Measurements from ENCODE around the gene MRPL41.
"Not testable (repeated sequence)": the region's sequence is repeated elsewhere in the genome, so short reads cannot be mapped to it uniquely, and the experiment has no call there.

Gene MRPL41

DNA sequence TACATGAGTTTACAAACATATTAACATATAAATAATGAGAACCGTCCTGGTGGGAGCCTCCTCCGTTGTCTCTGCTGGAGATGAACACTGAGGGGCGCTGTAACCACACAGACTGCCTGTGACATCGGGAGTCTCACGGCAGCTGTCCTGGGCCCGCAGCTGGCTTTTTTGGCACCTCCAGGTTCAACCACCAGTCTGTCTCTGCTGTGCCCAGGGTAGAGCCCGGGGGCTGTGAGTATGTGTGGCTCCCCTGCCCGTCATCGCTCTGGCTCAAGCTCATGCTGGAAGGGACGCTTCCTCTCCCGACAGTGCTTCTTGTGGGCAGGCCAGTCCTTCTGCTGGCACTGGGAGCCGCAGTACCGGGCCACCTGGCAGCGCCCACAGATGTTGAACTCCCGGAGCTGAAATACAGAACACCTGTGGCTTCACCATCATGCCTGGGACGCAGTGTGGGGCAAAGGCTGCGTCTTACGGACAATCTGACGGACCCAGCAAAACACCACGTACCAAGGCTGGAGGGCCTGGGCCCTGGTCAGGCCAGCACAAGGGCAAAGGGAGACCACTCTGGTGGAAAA, 30.7 kb downstream of the MRPL41 start:
- no peak for DNase-seq (ENCODE audit: low read depth in 2 of 2)

DNA sequence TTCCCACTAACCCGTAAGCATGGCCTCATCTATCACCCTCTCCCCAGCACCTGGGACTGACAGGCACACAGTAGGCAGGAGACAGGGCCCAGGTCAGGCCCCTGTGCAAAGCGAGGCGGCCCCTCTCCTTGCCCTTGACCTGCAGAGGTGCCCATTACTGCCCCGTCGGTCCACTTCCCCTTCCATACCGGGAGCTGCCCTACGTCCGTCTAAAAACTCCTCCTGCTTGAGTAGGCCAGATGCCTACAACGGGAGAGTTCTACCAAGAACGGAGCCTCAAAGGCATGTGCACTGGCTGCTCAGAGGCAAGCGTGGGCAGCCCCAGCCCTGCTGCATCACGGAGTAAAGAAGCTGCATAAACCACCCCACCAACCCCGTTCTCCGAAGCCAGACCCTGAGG, 31.7 kb downstream of the MRPL41 start:
- no peak for DNase-seq (ENCODE audit: low read depth in 2 of 2)

DNA sequence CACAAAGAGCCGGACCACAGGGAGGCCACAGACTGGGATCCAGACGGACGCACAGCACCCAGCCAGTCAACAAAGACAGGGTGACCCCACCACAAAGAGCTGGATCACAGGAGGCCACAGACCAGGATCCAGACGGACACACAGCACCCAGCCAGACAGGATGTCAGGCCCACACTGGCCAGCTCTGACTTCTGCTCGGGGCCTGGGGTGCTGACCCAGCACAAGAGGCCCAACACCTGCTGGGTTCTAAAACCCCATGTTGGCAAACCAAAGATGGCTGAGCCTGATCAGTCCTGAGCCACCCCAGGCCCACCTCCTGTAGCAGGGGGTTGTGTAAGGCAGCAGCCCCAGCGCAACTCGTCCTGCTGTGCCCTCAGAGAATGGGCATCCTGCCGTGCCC, 32.3 kb downstream of the MRPL41 start:
- no peak for DNase-seq (ENCODE audit: low read depth in 2 of 2)

DNA sequence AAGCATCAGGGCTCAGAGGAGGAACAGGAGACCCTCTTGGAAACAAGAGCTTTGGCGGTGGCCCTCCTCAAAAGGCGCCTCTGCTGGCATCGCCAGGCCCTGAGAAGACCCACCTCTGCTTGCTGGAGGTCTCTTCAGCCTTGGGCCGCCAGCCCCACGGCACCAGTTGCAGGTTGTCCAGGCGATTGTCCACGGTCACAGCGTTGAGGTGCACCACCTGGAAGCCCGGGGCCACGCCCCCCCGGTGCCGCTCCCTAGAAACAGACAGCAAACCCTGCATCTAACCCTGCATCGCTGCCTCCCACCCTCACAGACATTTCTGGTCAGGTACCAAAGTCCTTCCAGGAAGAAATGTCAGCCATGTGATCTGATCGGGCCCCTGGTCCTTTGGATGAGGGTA, 35.2 kb downstream of the MRPL41 start:
- no peak for DNase-seq (ENCODE audit: low read depth in 2 of 2)

DNA sequence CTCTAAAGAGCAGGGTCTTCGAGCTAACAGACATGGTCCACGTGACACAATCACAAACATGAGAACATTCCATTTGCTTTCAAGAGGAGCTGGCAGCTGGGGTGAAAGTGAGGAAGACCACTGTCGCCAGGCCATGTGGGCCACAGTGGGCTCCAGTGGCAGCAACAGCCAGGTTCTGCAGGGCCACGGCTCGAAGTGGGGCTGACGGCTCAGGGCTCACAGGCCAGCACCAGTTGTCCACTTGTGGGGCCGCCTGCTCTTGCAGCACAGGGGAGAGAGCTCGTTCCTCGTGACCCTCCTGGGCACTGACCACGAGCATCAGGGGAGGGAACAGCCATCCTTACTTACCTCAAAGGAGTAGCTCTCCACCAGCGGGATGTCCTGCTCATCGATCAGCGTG, 36.6 kb downstream of the MRPL41 start:
- DNase-seq (ENCODE audit: low read depth in 2 of 2), result no peak

DNA sequence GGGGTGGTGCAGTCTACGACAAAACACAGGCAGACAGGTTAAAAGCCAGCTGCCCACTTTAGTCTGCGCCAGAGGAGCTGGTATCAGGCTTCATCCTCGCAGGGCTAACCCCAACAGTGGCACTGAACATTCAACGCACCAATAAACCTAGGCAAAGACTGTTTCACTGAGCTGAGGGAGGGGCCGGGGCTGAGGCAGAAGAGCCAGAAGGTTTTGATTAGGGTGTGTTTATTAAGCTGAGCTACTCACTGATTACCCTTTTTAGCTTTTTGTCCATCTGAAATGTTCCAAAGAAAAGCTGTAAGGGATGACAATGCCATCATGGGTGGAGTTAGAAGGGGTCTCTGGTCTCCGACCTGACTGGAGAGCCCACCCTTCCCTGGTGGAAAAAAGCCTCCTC, 37.2 kb downstream of the MRPL41 start:
- DNase-seq (ENCODE audit: low read depth in 2 of 2), result no peak

DNA sequence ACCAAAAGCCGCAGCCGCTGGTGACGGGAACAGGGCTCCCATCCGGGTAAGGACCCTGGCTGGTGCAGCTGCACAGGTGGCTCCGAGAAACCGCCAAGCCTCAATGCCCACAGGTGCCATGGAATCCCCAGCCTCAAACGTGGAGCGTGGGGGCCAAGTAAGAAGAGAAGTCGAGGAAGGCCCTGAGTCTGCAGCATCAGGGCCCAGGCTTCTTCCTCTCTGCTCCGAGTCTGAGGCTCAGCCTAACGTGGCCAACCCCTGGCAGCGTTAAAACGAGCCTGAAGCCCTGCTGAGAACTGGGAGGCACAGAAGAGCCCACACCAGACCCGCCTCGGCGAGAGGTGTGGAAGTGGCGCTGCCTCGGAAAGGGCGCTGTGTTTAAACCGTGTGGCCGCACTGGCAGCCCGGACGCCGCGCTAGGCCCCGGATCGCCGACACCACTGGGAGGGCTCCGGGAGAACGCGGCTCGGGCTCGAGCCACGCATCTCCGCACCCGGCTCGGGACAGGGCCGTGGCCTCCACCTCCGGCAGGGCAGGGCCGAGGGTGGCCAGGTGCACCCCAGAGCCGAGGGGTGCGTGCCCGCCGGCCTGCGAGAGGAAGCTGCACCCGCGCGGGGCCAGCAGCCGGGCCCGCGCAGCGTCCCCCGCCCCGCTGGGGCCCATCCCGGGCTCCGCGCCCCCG, 37.9 kb downstream of the MRPL41 start:
- no peak for DNase-seq (ENCODE audit: low read depth in 2 of 2)

DNA sequence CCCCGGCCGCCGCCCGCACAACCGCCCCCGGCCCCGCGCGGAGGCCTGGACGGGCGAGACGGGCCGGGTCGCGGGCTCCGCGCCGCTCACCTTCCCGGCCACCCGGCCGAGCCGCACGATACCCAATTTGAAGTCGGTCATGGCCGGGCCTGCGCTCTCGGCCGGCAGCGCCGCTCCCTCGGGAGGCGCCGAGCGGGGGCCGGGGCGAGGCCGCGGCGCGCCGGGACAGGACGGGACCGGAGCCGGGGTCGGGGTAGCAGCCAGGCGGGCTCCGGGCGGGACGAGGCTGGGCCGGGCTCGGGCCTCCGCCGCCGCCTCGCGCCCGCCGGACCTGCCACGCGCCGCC, 38.4 kb downstream of the MRPL41 start:
- no peak for DNase-seq (ENCODE audit: low read depth in 2 of 2)

DNA sequence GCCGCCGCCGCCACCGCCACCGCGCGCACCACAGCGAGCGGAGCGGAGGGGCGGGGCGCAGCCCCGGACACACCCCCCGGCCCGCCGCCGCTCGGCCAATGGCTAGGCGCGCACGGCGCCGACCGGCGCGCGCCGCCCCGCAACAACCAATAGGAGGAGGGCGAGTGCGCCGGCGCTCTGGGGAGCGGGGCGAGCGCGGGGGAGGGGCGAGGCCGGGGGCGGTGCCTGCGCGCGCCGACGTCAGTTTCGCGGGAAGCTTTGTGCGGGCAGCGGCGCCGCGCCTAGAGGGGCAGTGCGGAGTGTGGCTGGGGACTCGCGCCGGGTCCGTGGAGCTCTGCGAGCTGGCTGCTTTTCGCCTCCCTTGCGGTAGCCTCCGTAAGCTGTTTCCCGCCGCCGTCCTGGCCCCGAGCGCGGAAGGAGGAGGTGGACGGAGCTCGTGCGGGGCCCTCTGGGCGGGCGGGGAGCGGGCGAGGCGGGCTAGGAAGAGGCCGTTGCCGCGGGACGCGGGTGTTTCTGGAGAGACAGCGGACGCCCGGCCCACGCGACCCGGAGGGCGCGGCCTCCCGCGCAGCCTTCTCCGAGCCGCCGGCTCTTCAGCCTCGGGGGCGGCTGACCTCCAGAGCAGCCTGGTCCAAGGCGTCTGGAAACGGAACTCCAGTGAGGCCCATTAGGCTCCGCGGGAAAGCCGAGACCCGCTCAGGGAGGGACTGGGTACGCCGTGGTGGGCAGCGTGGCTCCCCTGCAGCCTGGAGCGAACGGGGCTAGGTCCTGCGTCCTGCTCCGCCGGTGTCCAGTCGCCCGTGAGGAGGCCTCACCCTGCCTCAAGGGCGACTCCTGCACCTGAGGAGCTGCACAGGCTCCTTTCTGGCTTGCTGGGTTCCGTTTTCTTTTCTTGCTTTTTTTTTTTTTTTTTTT, 39.0 kb downstream of the MRPL41 start, which contains the start of gene ZMYND19:
Gene ZMYND19, minus strand, starts transcription at position 44 of the 915 bp plus-strand sequence. CDS start 249 bp downstream, outside the sequence.
- DNase-seq (ENCODE audit: low read depth in 2 of 2), result peak; percentile 74 to 84

DNA sequence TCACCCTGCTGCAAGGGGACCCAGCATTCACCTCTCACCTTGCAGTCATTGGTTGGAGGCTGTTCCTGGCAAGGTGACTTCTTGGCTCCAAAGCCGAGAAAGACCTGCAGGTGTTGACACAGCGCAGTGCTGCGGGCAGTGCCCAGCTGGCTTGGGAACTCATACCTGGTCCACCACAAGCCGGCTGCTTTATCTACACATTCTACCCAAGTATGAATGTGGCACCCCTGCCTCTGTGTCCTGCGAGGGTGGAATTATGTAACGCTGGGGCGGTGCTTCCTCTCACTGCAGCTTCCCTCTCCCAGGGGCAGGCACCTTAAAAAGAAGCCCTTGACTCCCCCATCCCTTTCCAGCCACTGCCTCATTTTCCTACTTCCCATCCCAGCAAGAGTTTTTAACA, 41.1 kb downstream of the MRPL41 start:
- no peak for DNase-seq (ENCODE audit: low read depth in 2 of 2)

DNA sequence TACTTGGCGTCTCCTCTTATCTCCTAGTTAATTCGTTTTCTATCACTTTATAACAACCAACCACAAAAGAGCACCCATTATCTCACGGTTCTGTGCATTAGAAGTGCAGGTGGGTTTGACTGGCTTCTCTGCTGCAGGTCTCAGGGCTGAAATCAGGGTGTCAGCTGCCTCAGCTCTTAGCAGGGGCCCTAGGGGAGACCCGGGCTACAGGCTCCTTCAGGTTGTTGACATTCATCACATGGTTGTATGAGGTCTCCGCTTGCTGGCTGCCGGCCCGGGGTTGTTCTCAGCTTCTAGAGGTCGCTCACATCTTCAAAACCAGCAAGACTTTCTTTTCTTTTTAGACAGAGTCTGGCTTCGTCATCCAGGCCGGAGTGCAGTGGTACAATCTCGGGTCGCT, 41.5 kb downstream of the MRPL41 start:
- no peak for DNase-seq (ENCODE audit: low read depth in 2 of 2)

DNA sequence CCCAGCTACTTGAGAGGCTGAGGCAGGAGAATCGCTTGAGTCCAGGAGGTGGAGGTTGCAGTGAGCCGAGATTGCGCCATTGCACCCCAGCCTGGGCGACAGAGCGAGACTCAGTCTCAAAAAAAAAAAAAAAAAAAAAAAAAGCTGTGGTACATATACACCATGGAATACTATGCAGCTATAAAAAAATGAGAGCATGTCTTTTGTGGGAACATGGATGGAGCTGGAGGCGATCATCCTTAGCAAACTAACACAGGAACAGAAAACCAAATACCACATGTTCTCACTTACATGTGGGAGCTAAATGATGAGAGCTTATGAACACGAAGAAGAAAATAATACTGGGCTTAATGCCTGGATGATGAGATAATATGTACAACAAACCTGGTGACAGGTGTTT, 44.9 kb downstream of the MRPL41 start:
- not testable (repeated sequence) for DNase-seq (ENCODE audit: low read depth in 2 of 2)

DNA sequence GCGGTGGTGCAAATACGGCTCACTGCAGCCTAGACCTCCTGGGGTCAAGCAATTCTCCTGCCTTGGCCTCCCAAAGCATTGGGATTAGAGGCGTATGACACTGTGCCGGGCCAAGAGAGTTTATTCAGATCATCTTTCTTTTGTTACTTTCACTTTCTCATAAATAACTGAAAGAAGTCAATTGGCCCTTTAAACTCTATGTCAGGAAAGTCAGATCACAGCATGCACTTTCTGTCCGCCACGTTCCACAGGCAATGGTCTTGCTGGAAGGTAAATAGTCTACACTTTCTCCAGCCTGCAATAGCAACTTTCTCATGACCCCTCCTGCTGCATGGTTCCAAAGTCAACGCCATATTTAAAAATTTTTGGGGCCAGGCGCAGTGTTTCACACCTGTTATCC, 47.3 kb downstream of the MRPL41 start:
- no peak for DNase-seq (ENCODE audit: low read depth in 2 of 2)
